Measurements from ENCODE around the gene PPP1R14B.

PPP1R14B gene

GRCh38 chr11:64204080-64204440, 42.7 kb downstream of the PPP1R14B start:
- no peak for TF ChIP-seq CTCF (IDR thresholded peaks at IDR 0.05; ENCODE audit: low read depth, low read length)
- no peak for DNase-seq (ENCODE audit: low read depth, low spot score)
- H3K4me3 ChIP-seq (ENCODE audit: low read depth, low read length), result no peak overlapping the region
- in situ Hi-C loops (cut with HindIII; ENCODE audit: low sequenced_read_pairs), result no loop called here

DNA sequence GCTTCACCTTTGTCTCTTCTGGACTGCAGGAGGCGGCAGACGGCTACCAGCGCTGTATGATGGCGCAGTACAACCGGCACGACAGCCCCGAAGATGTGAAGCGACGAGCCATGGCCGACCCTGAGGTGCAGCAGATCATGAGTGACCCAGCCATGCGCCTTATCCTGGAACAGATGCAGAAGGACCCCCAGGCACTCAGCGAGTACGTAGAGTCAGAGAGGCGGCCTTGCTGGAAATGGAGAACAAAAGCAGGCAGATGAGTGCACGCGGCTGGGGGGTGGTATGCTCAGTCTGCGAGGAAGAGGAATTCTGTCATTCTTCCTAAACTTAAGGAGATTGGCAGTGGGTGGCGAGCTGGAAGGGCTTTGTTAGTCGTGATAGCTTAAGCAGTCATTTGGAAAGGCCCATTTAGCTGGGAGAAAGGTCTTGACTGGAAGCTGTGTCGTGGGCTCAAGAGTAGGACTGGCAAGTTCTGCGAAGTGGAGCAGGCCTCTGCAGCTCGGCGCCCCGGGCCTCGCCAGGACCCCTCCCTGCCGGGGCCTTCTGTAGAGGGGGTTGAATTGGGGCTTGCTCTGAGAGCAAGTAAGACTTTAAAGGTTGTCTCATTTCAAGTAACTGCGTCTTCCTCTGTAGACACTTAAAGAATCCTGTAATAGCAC, 43.2 kb downstream of the PPP1R14B start:
- no peak overlapping the region for H3K4me3 ChIP-seq (ENCODE audit: low read depth, low read length)
- in situ Hi-C loops (cut with HindIII; ENCODE audit: low sequenced_read_pairs), result no loop called here
- DNase-seq (ENCODE audit: low read depth, low spot score), result no peak
- no peak for TF ChIP-seq CTCF (IDR thresholded peaks at IDR 0.05; ENCODE audit: low read depth, low read length)

DNA sequence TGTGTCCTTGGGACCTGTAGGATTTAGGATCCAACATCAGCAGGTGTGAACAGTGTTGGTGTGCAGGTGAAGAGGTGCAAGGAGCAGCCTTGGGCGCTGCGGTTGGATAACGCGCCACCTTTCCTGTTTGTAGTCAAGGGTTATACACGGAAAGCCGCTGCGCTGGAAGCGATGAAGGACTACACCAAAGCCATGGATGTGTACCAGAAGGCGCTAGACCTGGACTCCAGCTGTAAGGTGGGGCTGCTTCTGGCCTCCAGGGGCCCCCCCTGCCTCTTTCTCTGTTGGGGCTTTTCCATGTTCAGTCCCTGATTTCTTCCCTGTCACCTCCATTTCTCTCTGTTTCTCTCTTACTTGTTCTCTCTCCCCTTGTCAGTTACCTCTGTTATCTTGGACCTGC, 43.8 kb downstream of the PPP1R14B start:
- no peak for TF ChIP-seq CTCF (IDR thresholded peaks at IDR 0.05; ENCODE audit: low read depth, low read length)
- in situ Hi-C loops (cut with HindIII; ENCODE audit: low sequenced_read_pairs), result no loop called here
- no peak overlapping the region for H3K4me3 ChIP-seq (ENCODE audit: low read depth, low read length)
- no peak for DNase-seq (ENCODE audit: low read depth, low spot score)

GRCh38 chr11:64201543-64201942, 45.2 kb downstream of the PPP1R14B start:
- no peak for DNase-seq (ENCODE audit: low read depth, low spot score)
- in situ Hi-C loops (cut with HindIII; ENCODE audit: low sequenced_read_pairs), result no loop called here
- H3K4me3 ChIP-seq (ENCODE audit: low read depth, low read length), result no peak overlapping the region
- no peak for TF ChIP-seq CTCF (IDR thresholded peaks at IDR 0.05; ENCODE audit: low read depth, low read length)

GRCh38 chr11:64198511-64198910, 48.2 kb downstream of the PPP1R14B start:
- TF ChIP-seq CTCF (IDR thresholded peaks at IDR 0.05; ENCODE audit: low read depth, low read length), result no peak
- in situ Hi-C loops (cut with HindIII; ENCODE audit: low sequenced_read_pairs), result no loop called here
- no peak for DNase-seq (ENCODE audit: low read depth, low spot score)
- H3K4me3 ChIP-seq (ENCODE audit: low read depth, low read length), result no peak overlapping the region

DNA sequence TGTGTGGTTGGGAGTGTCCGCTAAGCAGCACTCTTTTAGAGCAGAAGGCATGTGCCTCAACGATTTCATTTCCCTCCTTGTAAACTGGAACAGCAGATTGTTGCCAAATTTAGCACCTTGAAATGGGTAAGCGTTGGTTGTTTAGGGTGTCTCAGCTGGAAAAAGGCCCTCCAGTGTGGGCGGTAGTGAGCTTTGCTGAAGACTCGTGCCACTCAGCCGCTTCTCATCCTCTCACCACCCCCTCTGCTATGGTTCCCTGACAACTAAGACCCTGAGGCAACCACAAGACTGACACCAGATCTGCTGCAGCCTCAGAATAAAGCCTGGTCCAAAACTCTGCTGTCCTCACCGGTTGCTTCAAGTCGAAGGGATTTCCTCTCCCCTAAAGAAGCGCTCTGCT, 50.1 kb downstream of the PPP1R14B start:
- in situ Hi-C loops (cut with HindIII; ENCODE audit: low sequenced_read_pairs), result no loop called here
- H3K4me3 ChIP-seq (ENCODE audit: low read depth, low read length), result no peak overlapping the region
- TF ChIP-seq CTCF (IDR thresholded peaks at IDR 0.05; ENCODE audit: low read depth, low read length), result no peak
- no peak for DNase-seq (ENCODE audit: low read depth, low spot score)
